Progenitor cell of endocrine pancreas (in vitro differentiated cells): ENCODE data around the gene SLFN14. TPM values are rescaled to one million over a fixed set of nuclear protein-coding genes. Genes with fewer than 3 reads are reported as not detected.
"Not testable (repeated sequence)": the region's sequence is repeated elsewhere in the genome, so short reads cannot be mapped to it uniquely, and the experiment has no call there.

ENCODE experiments used
- DNase-seq: peaks from one replicate; pipeline ENCODE4 v3.0.0; 2021; ENCODE audit warnings: low spot score; ENCODE audit not compliant: unreplicated experiment
- H3K27ac Mint-ChIP-seq: 2 replicates; pipeline ENCODE4 v1.8.0; 2021; ENCODE audit warnings: mild to moderate bottlenecking, moderate library complexity, mixed read lengths
- H3K27me3 Mint-ChIP-seq: 2 replicates; pipeline ENCODE4 v1.8.0; 2021; ENCODE audit warnings: mixed read lengths
- H3K36me3 Mint-ChIP-seq: 2 replicates; pipeline ENCODE4 v1.8.0; 2022; ENCODE audit warnings: mixed read lengths; ENCODE audit not compliant: insufficient read depth
- H3K4me1 Mint-ChIP-seq: 2 replicates; pipeline ENCODE4 v1.8.0; 2021; ENCODE audit warnings: low read depth, mixed read lengths
- H3K4me3 Mint-ChIP-seq: 2 replicates; pipeline ENCODE4 v1.8.0; 2021; ENCODE audit warnings: low read depth, mild to moderate bottlenecking, moderate library complexity, mixed read lengths
- H3K9me3 Mint-ChIP-seq: 2 replicates; pipeline ENCODE4 v1.8.0; 2021; ENCODE audit warnings: low read depth, mixed read lengths
- CTCF ChIP-seq: fragments of 200-600 bp; sonication (generic); IDR thresholded peaks from one replicate; pipeline ENCODE4 v1.5.0; 2021; ENCODE audit warnings: antibody characterized with exemption, mild to moderate bottlenecking; ENCODE audit not compliant: unreplicated experiment
- total RNA-seq: library from RNA; stranded (reverse); gene quantifications from 2 replicates; pipeline ENCODE4 v1.2.1, GENCODE V29; 2021

SLFN14 gene
- total RNA-seq, 1 donor from 2014 or later: not detected

DNA sequence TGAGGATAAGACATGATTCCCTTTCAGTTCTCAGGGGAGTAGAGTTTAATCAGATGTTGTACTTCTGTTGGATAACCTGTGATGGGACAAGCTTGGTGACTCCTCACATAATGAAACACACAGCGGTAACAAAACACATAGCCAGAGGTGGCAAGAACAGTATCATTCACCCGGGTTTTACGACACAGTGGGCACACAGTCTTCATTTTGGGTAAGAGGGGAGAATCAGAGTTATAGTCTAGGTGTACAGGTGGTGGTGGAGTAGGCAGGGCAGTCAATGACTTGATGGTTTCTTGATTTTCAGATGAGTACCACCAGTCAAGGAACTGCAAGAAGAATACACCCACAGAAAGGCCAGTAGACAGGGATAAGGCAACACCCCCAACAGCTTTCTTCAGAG lies 15.1 kb upstream of the SLFN14 start:
- Mint-ChIP-seq H3K27ac (peak overlapping the region; percentile 50), H3K4me3 (no peak overlapping the region), H3K4me1 (peaks cover 16% of the 10 kb centered on the region), H3K9me3 (no peaks in the 10 kb centered on the region), H3K36me3 (no peaks in the 10 kb centered on the region), H3K27me3 (no peaks in the 10 kb centered on the region)
- no peak for DNase-seq
- no peak for TF ChIP-seq CTCF

DNA sequence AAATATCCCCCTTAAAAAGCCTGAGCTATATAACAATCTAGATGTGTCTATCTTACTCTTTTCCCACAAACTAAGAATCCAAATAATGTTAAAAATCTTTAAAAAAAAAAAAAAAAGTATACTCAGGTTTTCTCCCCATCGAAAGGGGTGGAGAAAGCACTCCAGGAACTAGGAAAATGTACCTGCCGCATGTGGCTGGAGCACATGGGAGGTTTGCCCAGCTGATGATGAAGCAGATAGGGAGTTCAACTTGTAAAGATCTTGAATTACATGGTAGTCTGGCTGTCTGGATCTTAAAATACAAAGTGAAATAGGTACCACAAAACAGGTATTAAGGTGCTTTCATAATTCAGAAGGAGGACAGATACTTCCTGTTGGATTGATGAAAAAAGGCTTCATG lies 8.8 kb upstream of the SLFN14 start:
- peaks cover 16% of the 10 kb centered on the region for H3K4me1 Mint-ChIP-seq
- no peaks in the 10 kb centered on the region for H3K9me3 Mint-ChIP-seq
- H3K4me3 Mint-ChIP-seq: peak overlapping the region; percentile 93
- no peaks in the 10 kb centered on the region for H3K36me3 Mint-ChIP-seq
- peak overlapping the region; percentile 79 for H3K27ac Mint-ChIP-seq
- no peak for DNase-seq
- H3K27me3 Mint-ChIP-seq: peaks cover 26% of the 10 kb centered on the region
- no peak for TF ChIP-seq CTCF

- DNase-seq: no peak
- Mint-ChIP-seq H3K27me3 (peaks cover 35% of the 10 kb centered on the region), H3K36me3 (no peaks in the 10 kb centered on the region), H3K4me1 (peaks cover 16% of the 10 kb centered on the region), H3K9me3 (no peaks in the 10 kb centered on the region), H3K27ac (peak overlapping the region; percentile 99), H3K4me3 (peak overlapping the region; percentile 93)
- TF ChIP-seq CTCF: no peak
These were observed 7.9 kb upstream of the SLFN14 start for GRCh38 chr17:35568561-35568960.

DNA sequence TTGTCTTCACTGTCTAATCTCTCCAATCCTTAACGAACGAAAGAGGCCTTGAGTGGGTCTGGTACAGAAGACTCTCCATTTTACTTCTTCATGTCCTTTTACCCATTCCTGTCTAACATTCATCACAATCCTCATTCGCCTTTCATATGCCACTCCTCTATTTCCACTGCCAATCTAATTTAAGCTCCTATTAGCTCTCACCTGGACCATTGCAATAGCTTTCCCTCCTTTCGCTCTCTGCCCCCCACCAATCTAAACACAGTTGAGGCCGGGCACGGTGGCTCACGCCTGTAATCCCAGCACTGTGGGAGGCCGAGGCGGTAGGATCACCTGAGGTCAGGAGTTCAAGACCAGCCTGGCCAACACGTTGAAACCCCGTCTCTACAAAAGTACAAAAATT lies 6.3 kb upstream of the SLFN14 start:
- Mint-ChIP-seq H3K27me3 (peaks cover 39% of the 10 kb centered on the region), H3K4me1 (peaks cover 16% of the 10 kb centered on the region), H3K9me3 (no peaks in the 10 kb centered on the region), H3K27ac (peak overlapping the region; percentile 71), H3K36me3 (no peaks in the 10 kb centered on the region), H3K4me3 (peak overlapping the region; percentile 93)
- DNase-seq: no peak
- no peak for TF ChIP-seq CTCF

GRCh38 chr17:35563181-35563580 lies 2.6 kb upstream of the SLFN14 start:
- not testable (repeated sequence) for H3K9me3 Mint-ChIP-seq, H3K4me1 Mint-ChIP-seq, H3K4me3 Mint-ChIP-seq, DNase-seq, H3K27ac Mint-ChIP-seq, H3K36me3 Mint-ChIP-seq
- peaks cover 55% of the 10 kb centered on the region for H3K27me3 Mint-ChIP-seq

- no peak for TF ChIP-seq CTCF
- Mint-ChIP-seq H3K4me1 (peaks cover 2% of the 10 kb centered on the region), H3K27ac (no peak overlapping the region), H3K36me3 (no peaks in the 10 kb centered on the region), H3K4me3 (no peak overlapping the region), H3K27me3 (peaks cover 41% of the 10 kb centered on the region), H3K9me3 (no peaks in the 10 kb centered on the region)
- DNase-seq: no peak
These were observed 966 bp downstream of the SLFN14 start for GRCh38 chr17:35559495-35560210.
